H1 (cell line): Measurements from ENCODE around the gene GOLGA8J. TPM values are rescaled to one million over a fixed set of nuclear protein-coding genes. Genes with fewer than 3 reads are reported as not detected.
"Not testable (repeated sequence)": the region's sequence is repeated elsewhere in the genome, so short reads cannot be mapped to it uniquely, and the experiment has no call there.

Experiments used
- CTCF ChIA-PET: fragments of 300-600 bp; sonication (Branson Sonifier 250); formaldehyde crosslinking; loops from one replicate; lab custom pipeline; 2021; ENCODE audit not compliant: partially characterized antibody; lab: Charles Lee
- POLR2A ChIA-PET: fragments of 300-600 bp; sonication (Branson Sonifier 250); formaldehyde crosslinking; loops from one replicate; lab custom pipeline; 2021; ENCODE audit warnings: inconsistent platforms; ENCODE audit not compliant: partially characterized antibody; lab: Charles Lee
- DNase-seq, 2 experiments: peaks; one replicate each; pipeline versions ENCODE4 v3.0.0 to v3.0.0-alpha.2; 2010 to 2022; ENCODE audit warnings: low spot score in 2 of 2, low read depth in 1 of 2, mixed read lengths in 1 of 2
- FAIRE-seq: peaks from 2 replicates; lab custom pipeline; 2011; peaks lifted over from hg19 to GRCh38; lab: Jason Lieb, UNC
- H2AFZ ChIP-seq: 2 replicates; pipeline ENCODE4 v1.8.1; 2012; ENCODE audit warnings: low read length, inconsistent platforms
- H2AK5ac ChIP-seq: 2 replicates; pipeline ENCODE4 v1.6.1; 2013; ENCODE audit warnings: low read depth, low read length
- H2BK120ac ChIP-seq: replicated peaks from 2 replicates; pipeline ENCODE3; 2013; ENCODE audit warnings: low read depth, low read length, inconsistent platforms
- H2BK12ac ChIP-seq: 2 replicates; pipeline ENCODE4 v1.6.1; 2013; ENCODE audit warnings: low read depth, low read length
- H2BK15ac ChIP-seq: 2 replicates; pipeline ENCODE4 v1.6.1; 2013; ENCODE audit warnings: low read length
- H2BK20ac ChIP-seq: 2 replicates; pipeline ENCODE4 v1.6.1; 2013; ENCODE audit warnings: low read length
- H2BK5ac ChIP-seq: 2 replicates; pipeline ENCODE4 v1.6.1; 2013; ENCODE audit warnings: low read depth, low read length
- H3K14ac ChIP-seq: 2 replicates; pipeline ENCODE4 v1.6.1; 2013; ENCODE audit warnings: inconsistent platforms; ENCODE audit not compliant: insufficient read length
- H3K18ac ChIP-seq: 2 replicates; pipeline ENCODE4 v1.6.1; 2013; ENCODE audit warnings: low read length; ENCODE audit errors: extremely low read depth
- H3K23ac ChIP-seq: 2 replicates; pipeline ENCODE4 v1.6.1; 2013; ENCODE audit warnings: inconsistent platforms; ENCODE audit not compliant: insufficient read length
- H3K23me2 ChIP-seq: 2 replicates; pipeline ENCODE4 v1.6.1; 2013; ENCODE audit warnings: low read depth, low read length
- H3K27ac ChIP-seq: 2 replicates; pipeline ENCODE4 v1.6.1; 2011; ENCODE audit warnings: low read depth, low read length, inconsistent platforms
- H3K27me3 ChIP-seq, 4 experiments: replicated peaks in 1 of 4; 1 replicate in 1 of 4; 2 replicates in 3 of 4; pipeline versions ENCODE4 v1.6.1 to v1.8.1; 2011 to 2013; ENCODE audit warnings: low read length in 3 of 4, mild to moderate bottlenecking in 3 of 4, inconsistent platforms in 2 of 4, mixed read lengths in 2 of 4, moderate library complexity in 1 of 4; ENCODE audit not compliant: control insufficient read depth in 3 of 4, insufficient read depth in 3 of 4; ENCODE audit errors: extremely low read depth in 1 of 4
- H3K36me3 ChIP-seq, 4 experiments: 2 replicates each; pipeline versions ENCODE4 v1.6.1 to v1.8.1; 2011 to 2013; ENCODE audit warnings: mild to moderate bottlenecking in 4 of 4, low read length in 3 of 4, moderate library complexity in 2 of 4, control low read depth in 1 of 4, inconsistent platforms in 1 of 4; ENCODE audit not compliant: insufficient read depth in 4 of 4, control insufficient read depth in 2 of 4
- H3K4ac ChIP-seq: replicated peaks from 2 replicates; pipeline ENCODE3; 2013; ENCODE audit warnings: low read length, low read depth, mixed read lengths, inconsistent platforms; ENCODE audit not compliant: insufficient read length
- H3K4me1 ChIP-seq, 4 experiments: replicated peaks in 1 of 4; 1 replicate in 1 of 4; 2 replicates in 3 of 4; pipeline versions ENCODE4 v1.6.1 to v1.8.1; 2011 to 2013; ENCODE audit warnings: low read length in 3 of 4, inconsistent platforms in 2 of 4, mixed read lengths in 1 of 4; ENCODE audit not compliant: insufficient read depth in 4 of 4, control insufficient read depth in 3 of 4
- H3K4me2 ChIP-seq, 2 experiments: 2 replicates each; pipeline versions ENCODE4 v1.6.1 to v1.8.1; 2011 to 2013; ENCODE audit warnings: low read depth in 2 of 2, low read length in 2 of 2, control low read depth in 1 of 2, inconsistent platforms in 1 of 2, mild to moderate bottlenecking in 1 of 2; ENCODE audit not compliant: insufficient read depth in 1 of 2
- H3K4me3 ChIP-seq, 4 experiments: fragments of 200-600, 300-600 bp in 1 of 4; sonication (generic), shearing (Covaris generic), sonication (Bioruptor Twin) in 1 of 4; 2 replicates each; pipeline versions ENCODE4 v1.5.1 to v1.8.1; 2011 to 2016; ENCODE audit warnings: low read length in 4 of 4, low read depth in 3 of 4, control low read depth in 2 of 4, inconsistent platforms in 2 of 4, mild to moderate bottlenecking in 2 of 4, mixed read lengths in 1 of 4, moderate library complexity in 1 of 4; ENCODE audit not compliant: insufficient read depth in 2 of 4; ENCODE audit errors: extremely low read depth in 1 of 4
- H3K56ac ChIP-seq: replicated peaks from 2 replicates; pipeline ENCODE3; 2013; ENCODE audit warnings: low read depth, mild to moderate bottlenecking, mixed read lengths, low read length, inconsistent platforms; ENCODE audit not compliant: insufficient read length
- H3K79me1 ChIP-seq: 2 replicates; pipeline ENCODE4 v1.6.1; 2013; ENCODE audit warnings: low read depth, low read length, control low read depth
- H3K79me2 ChIP-seq, 2 experiments: 2 replicates each; pipeline versions ENCODE4 v1.6.1 to v1.8.1; 2012 to 2013; ENCODE audit warnings: low read length in 2 of 2, mild to moderate bottlenecking in 2 of 2, inconsistent platforms in 1 of 2; ENCODE audit not compliant: insufficient read depth in 2 of 2, control insufficient read depth in 1 of 2
- H3K9ac ChIP-seq, 4 experiments: replicated peaks in 1 of 4; 1 replicate in 1 of 4; 2 replicates in 3 of 4; pipeline versions ENCODE4 v1.6.1 to v1.8.1; 2011 to 2013; ENCODE audit warnings: low read depth in 3 of 4, low read length in 3 of 4, control low read depth in 2 of 4, mild to moderate bottlenecking in 2 of 4, moderate library complexity in 2 of 4, inconsistent platforms in 1 of 4; ENCODE audit errors: extremely low read depth in 1 of 4
- H3K9me3 ChIP-seq, 2 experiments: 2 replicates each; pipeline versions ENCODE4 v1.6.1 to v1.8.1; 2012 to 2013; ENCODE audit warnings: mild to moderate bottlenecking in 2 of 2, moderate library complexity in 2 of 2, control low read depth in 1 of 2, inconsistent platforms in 1 of 2, low read depth in 1 of 2, low read length in 1 of 2, mixed read lengths in 1 of 2; ENCODE audit not compliant: insufficient read depth in 2 of 2
- H4K20me1 ChIP-seq, 2 experiments: replicated peaks in 1 of 2; 2 replicates each; pipeline versions ENCODE3 to v1.8.1; 2011 to 2013; ENCODE audit warnings: inconsistent platforms in 2 of 2, low read length in 2 of 2, mild to moderate bottlenecking in 1 of 2; ENCODE audit not compliant: insufficient read depth in 2 of 2, control insufficient read depth in 1 of 2
- H4K5ac ChIP-seq: 2 replicates; pipeline ENCODE4 v1.6.1; 2013; ENCODE audit warnings: low read length, low read depth, mixed read lengths, inconsistent platforms; ENCODE audit not compliant: insufficient read length
- H4K8ac ChIP-seq: 2 replicates; pipeline ENCODE4 v1.8.0; 2013; ENCODE audit warnings: mild to moderate bottlenecking, moderate library complexity, low read length, inconsistent platforms; ENCODE audit not compliant: insufficient read depth; ENCODE audit errors: extremely low read depth
- H4K91ac ChIP-seq: replicated peaks from 2 replicates; pipeline ENCODE3; 2013; ENCODE audit warnings: low read length, mixed read lengths, inconsistent platforms; ENCODE audit not compliant: insufficient read length
- WGBS, 2 experiments: shearing (Covaris generic) in 1 of 2; methylation state at CpG; one replicate each; pipeline versions ENCODE4 v1.1.6 to v1.1.7; 2013 to 2015; ENCODE audit warnings: low lambda C conversion rate in 2 of 2, mixed read lengths in 2 of 2, inconsistent platforms in 1 of 2, low coverage in 1 of 2, missing lambda C conversion rate in 1 of 2; ENCODE audit not compliant: insufficient replicate concordance in 2 of 2, insufficient coverage in 1 of 2, insufficient read length in 1 of 2; ENCODE audit errors: extremely low coverage in 1 of 2, missing lambda C conversion rate in 1 of 2; 5-methylcytosine and 5-hydroxymethylcytosine counted together
- polyA plus RNA-seq, 7 experiments: library from polyadenylated mRNA; depleted of rRNA in 3 of 7; stranded (reverse) in 5 of 7; unstranded in 2 of 7; fragments of >200 nt in 5 of 7; fragments of 200-250 nt in 2 of 7; gene quantifications; 1 replicate in 5 of 7; 2 replicates in 1 of 7; 4 replicates in 1 of 7; pipeline versions ENCODE4 v1.2.1 to v1.2.3, GENCODE V29; 2011 to 2013; ENCODE audit warnings: missing spikeins in 2 of 7, mixed read lengths in 2 of 7
- total RNA-seq: library from RNA; stranded (reverse); fragmentation: NEBNext Ultra II Directional; extraction: Animal tissue kit (Norgen Biotek cat#: 25700); gene quantifications from 2 replicates; pipeline ENCODE4 v1.2.1, GENCODE V29; 2021

GOLGA8J gene
- total and polyA plus RNA-seq, 2 of the 8 experiments (the other 6 are each of a cell fraction or from before 2014, with no cell fraction given) = not detected

- H3K9me3 ChIP-seq, CTCF ChIA-PET, H2BK5ac ChIP-seq, H2AFZ ChIP-seq, H3K4ac ChIP-seq, H3K14ac ChIP-seq, POLR2A ChIA-PET, H3K79me2 ChIP-seq, H4K8ac ChIP-seq, H3K4me3 ChIP-seq, H2AK5ac ChIP-seq, H2BK20ac ChIP-seq, H4K20me1 ChIP-seq, H2BK120ac ChIP-seq, H4K5ac ChIP-seq, H4K91ac ChIP-seq, H3K4me1 ChIP-seq, H3K9ac ChIP-seq, H2BK12ac ChIP-seq, H2BK15ac ChIP-seq, DNase-seq, H3K56ac ChIP-seq, H3K36me3 ChIP-seq, H3K4me2 ChIP-seq, H3K79me1 ChIP-seq, H3K23ac ChIP-seq, H3K27me3 ChIP-seq, H3K27ac ChIP-seq, H3K23me2 ChIP-seq, FAIRE-seq, H3K18ac ChIP-seq: not testable (repeated sequence)
- WGBS, 2 experiments = no CpG with 5 or more reads among the region's 4 CpGs
Observed at GRCh38 chr15:30110591-30110990, 27.8 kb downstream of the GOLGA8J start.
